AG04450 (cell line): ENCODE data around the gene SLC16A7. TPM values are rescaled to one million over a fixed set of nuclear protein-coding genes. Genes with fewer than 3 reads are reported as not detected.
A peak's percentile ranks its signal among the peaks of the same experiment; 100 is the strongest.

Source experiments
- CTCF ChIA-PET: fragments of 300-600, 350-600 bp; formaldehyde crosslinking; extraction: SDS; loops from one replicate; lab custom pipeline; 2022; ENCODE audit warnings: antibody characterized with exemption, inconsistent platforms; lab: Charles Lee
- POLR2A ChIA-PET: fragments of 350-600 bp; formaldehyde crosslinking; extraction: SDS; loops from one replicate; lab custom pipeline; 2021; ENCODE audit warnings: antibody characterized with exemption, inconsistent platforms; lab: Yijun Ruan, JAX
- DNase-seq: peaks from one replicate; pipeline ENCODE4 v3.0.0-alpha.2; 2011; ENCODE audit warnings: low read depth, low spot score
- H3K27ac ChIP-seq: one replicate; pipeline ENCODE4 v1.5.1; 2012; ENCODE audit warnings: low read depth, low read length, control low read depth
- H3K27me3 ChIP-seq: one replicate; pipeline ENCODE4 v1.6.0; 2012; ENCODE audit warnings: low read length; ENCODE audit not compliant: control insufficient read depth, insufficient read depth
- H3K4me3 ChIP-seq: 2 replicates; pipeline ENCODE4 v1.5.1; 2011; ENCODE audit warnings: mild to moderate bottlenecking, low read depth, low read length, control low read depth
- H3K9me3 ChIP-seq: 2 replicates; pipeline ENCODE4 v1.5.1; 2012; ENCODE audit warnings: low read length; ENCODE audit not compliant: control insufficient read depth, insufficient read depth
- polyA plus RNA-seq: library from polyadenylated mRNA; depleted of rRNA; stranded (reverse); fragments of >200 nt; gene quantifications from 2 replicates; pipeline ENCODE4 v1.2.3, GENCODE V29; 2011
- TF ChIP-seq, protein P1 (sequence below): IDR thresholded peaks from 2 replicates; pipeline ENCODE4 v1.5.1; 2011; ENCODE audit warnings: low read depth, low read length, control low read depth, inconsistent platforms

The SLC16A7 gene
- polyA plus RNA-seq, 1 experiment, result 9.3 TPM

DNA sequence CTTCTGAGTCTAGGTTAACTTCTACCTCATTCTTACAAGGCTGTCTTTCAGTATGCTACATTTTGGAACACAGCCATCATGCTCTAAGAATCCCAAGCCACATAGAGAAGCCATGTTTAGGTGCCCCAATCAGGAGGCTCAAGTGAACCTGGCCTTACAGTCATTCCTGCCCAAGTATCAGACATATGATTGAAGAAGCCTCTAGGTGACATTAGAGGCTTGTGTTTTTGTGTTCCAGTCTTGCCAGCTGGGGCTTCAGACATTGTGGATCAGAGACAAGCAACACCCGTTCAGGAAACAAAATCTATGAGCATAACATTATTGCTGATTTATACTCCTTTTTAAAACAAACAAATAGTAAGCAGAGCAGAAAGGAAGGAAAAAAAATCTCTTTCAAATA is 8.1 kb upstream of the SLC16A7 start:
- Histone ChIP-seq H3K27me3 (no peaks in the 10 kb centered on the region), H3K9me3 (no peaks in the 10 kb centered on the region), H3K27ac (no peak overlapping the region), H3K4me3 (no peak overlapping the region)
- no peak for DNase-seq
- CTCF ChIA-PET, result no interaction called here
- TF ChIP-seq, protein P1, sequence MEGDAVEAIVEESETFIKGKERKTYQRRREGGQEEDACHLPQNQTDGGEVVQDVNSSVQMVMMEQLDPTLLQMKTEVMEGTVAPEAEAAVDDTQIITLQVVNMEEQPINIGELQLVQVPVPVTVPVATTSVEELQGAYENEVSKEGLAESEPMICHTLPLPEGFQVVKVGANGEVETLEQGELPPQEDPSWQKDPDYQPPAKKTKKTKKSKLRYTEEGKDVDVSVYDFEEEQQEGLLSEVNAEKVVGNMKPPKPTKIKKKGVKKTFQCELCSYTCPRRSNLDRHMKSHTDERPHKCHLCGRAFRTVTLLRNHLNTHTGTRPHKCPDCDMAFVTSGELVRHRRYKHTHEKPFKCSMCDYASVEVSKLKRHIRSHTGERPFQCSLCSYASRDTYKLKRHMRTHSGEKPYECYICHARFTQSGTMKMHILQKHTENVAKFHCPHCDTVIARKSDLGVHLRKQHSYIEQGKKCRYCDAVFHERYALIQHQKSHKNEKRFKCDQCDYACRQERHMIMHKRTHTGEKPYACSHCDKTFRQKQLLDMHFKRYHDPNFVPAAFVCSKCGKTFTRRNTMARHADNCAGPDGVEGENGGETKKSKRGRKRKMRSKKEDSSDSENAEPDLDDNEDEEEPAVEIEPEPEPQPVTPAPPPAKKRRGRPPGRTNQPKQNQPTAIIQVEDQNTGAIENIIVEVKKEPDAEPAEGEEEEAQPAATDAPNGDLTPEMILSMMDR, result no peak
- POLR2A ChIA-PET, result no interaction called here

DNA sequence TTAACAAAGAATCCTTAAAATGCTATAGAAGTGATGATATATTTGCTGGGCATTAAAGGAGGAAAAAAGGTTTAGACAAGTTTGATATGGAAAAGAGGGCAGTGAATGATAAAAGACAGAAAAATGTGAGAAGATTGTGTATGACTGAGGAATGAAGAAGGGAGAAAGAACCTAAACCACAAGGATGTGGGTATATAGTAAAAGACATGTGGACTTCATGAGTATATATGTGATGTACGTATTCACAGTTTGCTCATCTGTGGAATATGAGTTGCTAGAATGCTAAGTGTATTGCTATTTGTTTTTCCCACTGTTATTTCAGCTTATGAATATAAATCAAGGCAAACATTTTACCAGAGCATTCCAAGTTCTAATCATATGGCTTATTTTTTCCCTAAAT is 2.1 kb upstream of the SLC16A7 start:
- Histone ChIP-seq H3K4me3 (no peak overlapping the region), H3K9me3 (no peaks in the 10 kb centered on the region), H3K27ac (no peak overlapping the region), H3K27me3 (no peaks in the 10 kb centered on the region)
- CTCF ChIA-PET, result interaction anchor here (2.1 kb wide), 1 partner anchor 214 kb away, joined by 7 read pairs; no protein-coding TSS in a partner anchor
- TF ChIP-seq, protein P1, result no peak
- DNase-seq, result no peak
- POLR2A ChIA-PET, result no interaction called here

DNA sequence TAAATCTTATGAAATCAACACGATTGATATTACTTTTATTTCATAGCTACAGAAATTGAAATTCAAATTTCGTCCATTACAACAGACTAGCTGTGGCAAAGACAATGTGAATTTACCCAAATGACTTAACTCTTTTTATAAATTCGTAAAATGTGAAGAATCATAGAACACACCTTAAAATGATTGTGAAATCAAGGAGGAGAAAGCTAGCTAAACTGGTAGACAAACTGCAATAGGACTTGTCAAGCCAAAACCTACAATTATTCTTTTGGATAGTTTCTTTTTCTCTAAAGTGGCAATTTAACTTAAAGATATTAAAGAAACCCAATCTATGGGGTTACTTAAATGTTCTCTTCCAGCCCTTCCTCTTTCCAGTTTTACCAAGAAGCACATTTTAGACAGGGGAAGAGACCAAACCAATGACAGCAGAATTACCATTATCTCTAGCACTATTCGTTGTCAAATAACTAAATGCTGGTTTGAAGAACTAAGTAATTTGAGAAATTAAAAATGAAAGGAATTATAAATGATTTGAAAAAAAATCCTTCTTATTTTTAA is 807 bp upstream of the SLC16A7 start:
- no peaks in the 10 kb centered on the region for H3K27me3 ChIP-seq
- no peak overlapping the region for H3K27ac ChIP-seq
- no peaks in the 10 kb centered on the region for H3K9me3 ChIP-seq
- ChIA-PET CTCF (interaction anchor here (1.2 to 2.1 kb wide), 3 partner anchors 56 to 213 kb away, joined by 3 to 7 read pairs (median 4); no protein-coding TSS in a partner anchor), POLR2A (interaction anchor here (0.6 kb wide), 1 partner anchor 56 kb away, joined by 3 read pairs; no protein-coding TSS in a partner anchor)
- DNase-seq, result no peak
- H3K4me3 ChIP-seq, result peak overlapping the region; percentile 60
- TF ChIP-seq, protein P1, result no peak

DNA sequence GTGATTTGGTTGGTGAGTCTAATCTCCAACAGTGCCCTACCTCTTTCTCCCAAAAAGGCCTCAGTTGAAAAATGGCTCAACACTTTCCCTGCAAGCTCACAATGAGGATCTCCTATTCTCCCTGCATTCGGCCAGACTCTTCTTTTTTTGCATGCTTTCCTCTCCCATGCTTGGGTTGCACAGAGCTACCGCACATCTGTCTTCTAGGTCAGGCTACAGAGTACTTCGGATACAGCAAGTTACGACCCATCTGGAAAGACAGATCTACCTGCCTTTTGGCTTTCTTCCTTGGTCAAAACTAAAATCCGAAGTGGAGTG is 305 bp upstream of the SLC16A7 start:
- H3K9me3 ChIP-seq, result no peaks in the 10 kb centered on the region
- ChIA-PET POLR2A (interaction anchor here (0.6 kb wide), 1 partner anchor 55 kb away, joined by 3 read pairs; no protein-coding TSS in a partner anchor), CTCF (interaction anchor here (1.1 to 2.1 kb wide), 5 partner anchors 56 to 240 kb away, joined by 3 to 7 read pairs (median 4); no protein-coding TSS in a partner anchor)
- TF ChIP-seq, protein P1, result no peak
- H3K27ac ChIP-seq, result peak overlapping the region; percentile 54
- H3K27me3 ChIP-seq, result no peaks in the 10 kb centered on the region
- no peak for DNase-seq
- peak overlapping the region; percentile 60 for H3K4me3 ChIP-seq

DNA sequence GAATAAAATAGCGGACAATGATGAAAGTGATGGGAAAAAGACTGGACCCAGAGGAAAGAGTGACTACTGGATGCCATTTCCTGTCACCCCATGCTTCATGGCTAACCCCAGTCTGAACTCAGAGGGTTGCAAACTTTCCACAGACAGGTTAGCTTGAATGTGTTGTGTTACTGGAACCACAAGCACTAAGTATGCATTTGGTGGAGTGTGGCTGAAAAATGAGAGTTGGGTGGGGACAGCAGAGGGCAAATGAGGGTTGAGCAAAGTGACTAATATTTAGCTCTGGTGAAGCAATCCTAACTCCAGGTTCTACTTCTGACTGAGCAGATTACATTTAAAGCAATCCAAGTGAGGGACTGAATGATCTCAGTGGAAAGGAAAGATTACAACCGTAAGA is 1.6 kb downstream of the SLC16A7 start:
- TF ChIP-seq, protein P1, result no peak
- H3K4me3 ChIP-seq, result peak overlapping the region; percentile 60
- CTCF ChIA-PET, result interaction anchor here (0.9 kb wide), 1 partner anchor 194 kb away, joined by 3 read pairs; no protein-coding TSS in a partner anchor
- H3K9me3 ChIP-seq, result no peaks in the 10 kb centered on the region
- peak overlapping the region; percentile 97 for H3K27ac ChIP-seq
- DNase-seq, result peak; percentile 84
- POLR2A ChIA-PET, result interaction anchor here (1.0 kb wide), 1 partner anchor 224 kb away, joined by 3 read pairs; no protein-coding TSS in a partner anchor
- H3K27me3 ChIP-seq, result no peaks in the 10 kb centered on the region
